ENCODE data around the gene LY9. TPM values are rescaled to one million over a fixed set of nuclear protein-coding genes. Genes with fewer than 3 reads are reported as not detected.
A peak's percentile ranks its signal among the peaks of the same experiment; 100 is the strongest.
"Not testable (repeated sequence)": the region's sequence is repeated elsewhere in the genome, so short reads cannot be mapped to it uniquely, and the experiment has no call there.

Gene LY9
- total RNA-seq, 2 donors from 2014 or later = 7.6 to 19.0 TPM

- not testable (repeated sequence) for H3K4me3 Mint-ChIP-seq; H3K9me3 Mint-ChIP-seq; H3K36me3 Mint-ChIP-seq (ENCODE audit: insufficient read depth in 2 of 2); DNase-seq; H3K27me3 Mint-ChIP-seq (ENCODE audit: low read depth); H3K27ac Mint-ChIP-seq; ATAC-seq (replicated peaks in 1 of 2)
- H3K4me1 Mint-ChIP-seq (ENCODE audit: low read depth) = peaks cover 22% of the 10 kb centered on the region
Measured at GRCh38 chr1:160875591-160875990, 79.6 kb downstream of the LY9 start.

GRCh38 chr1:160876311-160876710 is 80.3 kb downstream of the LY9 start:
- no peaks in the 10 kb centered on the region for H3K27me3 Mint-ChIP-seq (ENCODE audit: low read depth)
- ATAC-seq (replicated peaks in 1 of 2) = no peak

GRCh38 chr1:160877221-160877620 is 81.2 kb downstream of the LY9 start:
- ATAC-seq (replicated peaks in 1 of 2) = peak in 1 of 2 donors; percentile 63
- Mint-ChIP-seq H3K27ac (peak overlapping the region; percentile 0), H3K36me3 (ENCODE audit: insufficient read depth in 2 of 2) (no peaks in the 10 kb centered on the region), H3K4me1 (ENCODE audit: low read depth) (peaks cover 22% of the 10 kb centered on the region), H3K27me3 (ENCODE audit: low read depth) (no peaks in the 10 kb centered on the region), H3K4me3 (no peak overlapping the region), H3K9me3 (no peaks in the 10 kb centered on the region)
- no peak for DNase-seq

More at GRCh38 chr1:160876311-160876710, 80.3 kb downstream of the LY9 start:
- no peak for DNase-seq
- Mint-ChIP-seq H3K27ac (no peak overlapping the region), H3K36me3 (ENCODE audit: insufficient read depth in 2 of 2) (no peaks in the 10 kb centered on the region), H3K9me3 (no peaks in the 10 kb centered on the region), H3K4me1 (ENCODE audit: low read depth) (peaks cover 22% of the 10 kb centered on the region), H3K4me3 (no peak overlapping the region)

Other genes with a start within 250 kb of the LY9 start
- gene CD84, start 216.7 kb upstream of the LY9 start, total RNA-seq = 10 to 100 TPM; 10.2 to 16.0 TPM
- 100 to 1,000 TPM in 1 of 2 donors, 10 to 100 TPM in 1; 81.4 to 134 TPM for gene SLAMF1, start 149.1 kb upstream of the LY9 start, total RNA-seq
- gene CD48, start 84.4 kb upstream of the LY9 start, total RNA-seq = 100 to 1,000 TPM; 215 to 220 TPM
- gene SLAMF7, start 56.9 kb upstream of the LY9 start, total RNA-seq = 10 to 100 TPM; 42.6 to 68.3 TPM
- 1 to 10 TPM in 1 of 2 donors, under 1 TPM in 1; 0.91 to 1.4 TPM for gene CD244, start 66.7 kb downstream of the LY9 start, total RNA-seq
- not detected for gene ITLN1, start 89.0 kb downstream of the LY9 start, total RNA-seq
- not detected for gene ITLN2, start 158.6 kb downstream of the LY9 start, total RNA-seq
- 10 to 100 TPM; 38.2 to 38.8 TPM for gene F11R, start 225.0 kb downstream of the LY9 start, total RNA-seq
- gene TSTD1, start 242.8 kb downstream of the LY9 start, total RNA-seq = 10 to 100 TPM; 46.3 to 78.0 TPM
- 10 to 100 TPM; 52.3 to 57.5 TPM for gene USF1, start 249.8 kb downstream of the LY9 start, total RNA-seq